Loucy (cell line): ENCODE data around the gene P2RX7.

Source experiments
- EZH2phosphoT487 ChIP-seq: fragments of 200-600 bp; IDR thresholded peaks from 2 replicates; pipeline ENCODE4 v1.6.1; 2018; ENCODE audit warnings: antibody characterized with exemption, mild to moderate bottlenecking, moderate library complexity, borderline replicate concordance
- TF ChIP-seq, protein P1 (sequence below): fragments of 200-600 bp; sonication (generic); conservative IDR thresholded peaks from 2 replicates; pipeline ENCODE4 v1.5.1; 2014; ENCODE audit warnings: mild to moderate bottlenecking, antibody characterized with exemption, low read length

GRCh38 chr12:121227294-121227693 lies 94.6 kb downstream of the P2RX7 start:
- TF ChIP-seq, protein P1, sequence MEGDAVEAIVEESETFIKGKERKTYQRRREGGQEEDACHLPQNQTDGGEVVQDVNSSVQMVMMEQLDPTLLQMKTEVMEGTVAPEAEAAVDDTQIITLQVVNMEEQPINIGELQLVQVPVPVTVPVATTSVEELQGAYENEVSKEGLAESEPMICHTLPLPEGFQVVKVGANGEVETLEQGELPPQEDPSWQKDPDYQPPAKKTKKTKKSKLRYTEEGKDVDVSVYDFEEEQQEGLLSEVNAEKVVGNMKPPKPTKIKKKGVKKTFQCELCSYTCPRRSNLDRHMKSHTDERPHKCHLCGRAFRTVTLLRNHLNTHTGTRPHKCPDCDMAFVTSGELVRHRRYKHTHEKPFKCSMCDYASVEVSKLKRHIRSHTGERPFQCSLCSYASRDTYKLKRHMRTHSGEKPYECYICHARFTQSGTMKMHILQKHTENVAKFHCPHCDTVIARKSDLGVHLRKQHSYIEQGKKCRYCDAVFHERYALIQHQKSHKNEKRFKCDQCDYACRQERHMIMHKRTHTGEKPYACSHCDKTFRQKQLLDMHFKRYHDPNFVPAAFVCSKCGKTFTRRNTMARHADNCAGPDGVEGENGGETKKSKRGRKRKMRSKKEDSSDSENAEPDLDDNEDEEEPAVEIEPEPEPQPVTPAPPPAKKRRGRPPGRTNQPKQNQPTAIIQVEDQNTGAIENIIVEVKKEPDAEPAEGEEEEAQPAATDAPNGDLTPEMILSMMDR: no peak
- no peak for TF ChIP-seq EZH2phosphoT487
